ENCODE results near the gene GCDH. TPM values are rescaled to one million over a fixed set of nuclear protein-coding genes. Genes with fewer than 3 reads are reported as not detected.
A peak's percentile ranks its signal among the peaks of the same experiment; 100 is the strongest.

Gene GCDH
- total RNA-seq, 2 experiments from 2014 or later, result 36.3 to 38.3 TPM

DNA sequence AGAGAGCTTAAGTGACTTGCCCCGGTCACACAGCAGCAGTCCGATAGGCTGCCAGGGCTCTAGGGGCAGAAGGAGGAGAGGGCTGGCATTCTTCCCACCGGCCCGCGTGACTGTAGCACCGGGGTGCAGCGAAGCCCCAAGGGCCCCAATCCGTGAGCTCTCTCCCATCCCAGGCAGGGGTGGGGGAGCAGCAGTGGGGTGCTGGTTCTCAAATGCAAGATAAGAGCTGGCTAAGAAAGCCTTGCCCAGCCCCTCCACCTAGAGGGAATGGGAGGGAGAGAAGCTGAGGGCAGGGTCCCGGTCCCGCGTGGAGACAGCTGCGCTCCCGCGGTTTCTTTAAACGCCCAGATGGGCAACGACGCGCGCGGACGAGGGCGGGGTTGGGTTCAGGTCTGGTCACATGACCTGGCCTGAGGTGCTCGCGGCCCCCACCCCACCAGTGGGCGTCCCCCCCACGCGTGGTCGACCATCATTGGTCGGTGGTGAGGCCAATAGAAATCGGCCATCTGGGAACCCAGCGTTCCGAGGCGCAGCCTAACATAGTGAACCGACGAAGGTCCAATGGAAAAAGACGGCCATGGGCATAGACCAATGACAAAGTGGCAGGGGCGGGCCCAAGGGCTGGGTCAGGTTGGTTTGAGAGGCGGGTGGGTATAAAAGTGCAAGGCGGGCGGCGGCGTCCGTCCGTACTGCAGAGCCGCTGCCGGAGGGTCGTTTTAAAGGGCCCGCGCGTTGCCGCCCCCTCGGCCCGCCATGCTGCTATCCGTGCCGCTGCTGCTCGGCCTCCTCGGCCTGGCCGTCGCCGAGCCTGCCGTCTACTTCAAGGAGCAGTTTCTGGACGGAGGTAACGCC, 47.2 kb downstream of the GCDH start, which contains the start of gene CALR:
Gene CALR, plus strand, starts transcription at position 683 of the 852 bp plus-strand sequence. Its CDS starts 71 bp downstream, at position 754.
- peak within 1 kb of the TSS; percentile 94 for H3K27ac Mint-ChIP-seq
- H3K4me1 Mint-ChIP-seq (ENCODE audit: low read depth), result peaks cover 49% of the 10 kb centered on the region
- H3K9me3 Mint-ChIP-seq, result no peaks in the 10 kb centered on the region
- DNase-seq, result peak; percentile 100
- H3K27me3 Mint-ChIP-seq (ENCODE audit: low read depth), result no peaks in the 10 kb centered on the region
- intact Hi-C loops (cut with micrococcal nuclease), result loop anchor here (1.0 to 10.0 kb wide), 11 partner anchors 7 to 1843 kb away; partner anchors contain the start of genes GADD45GIP1, GCDH, JUNB and RAD23A
- H3K36me3 Mint-ChIP-seq (ENCODE audit: low read depth), result peaks cover 47% of the 10 kb centered on the region
- CTCF ChIA-PET, result interaction anchor here (0.6 to 1.4 kb wide), 4 partner anchors 8 to 101 kb away, joined by 3 to 12 read pairs (median 4); partner anchors contain the start of gene RAD23A
- peak within 1 kb of the TSS; percentile 92 for H3K4me3 Mint-ChIP-seq

GRCh38 chr19:12938779-12939601, 48.0 kb downstream of the GCDH start:
- Mint-ChIP-seq H3K27me3 (ENCODE audit: low read depth) (no peaks in the 10 kb centered on the region), H3K9me3 (no peaks in the 10 kb centered on the region), H3K4me3 (peak overlapping the region; percentile 92), H3K27ac (peak overlapping the region; percentile 94), H3K36me3 (ENCODE audit: low read depth) (peaks cover 52% of the 10 kb centered on the region), H3K4me1 (ENCODE audit: low read depth) (peaks cover 52% of the 10 kb centered on the region)
- DNase-seq, result peak; percentile 67
- CTCF ChIA-PET, result no interaction called here
- intact Hi-C loops (cut with micrococcal nuclease), result loop anchor here (1.0 to 10.0 kb wide), 10 partner anchors 18 to 1844 kb away; partner anchors contain the start of genes GADD45GIP1, GCDH, JUNB and TRIR

- no peaks in the 10 kb centered on the region for H3K9me3 Mint-ChIP-seq
- H3K4me3 Mint-ChIP-seq, result peak overlapping the region; percentile 92
- no peak for DNase-seq
- H3K4me1 Mint-ChIP-seq (ENCODE audit: low read depth), result peaks cover 61% of the 10 kb centered on the region
- CTCF ChIA-PET, result no interaction called here
- intact Hi-C loops (cut with micrococcal nuclease), result loop anchor here (2.0 to 10.0 kb wide), 7 partner anchors 17 to 1845 kb away; partner anchors contain the start of genes GADD45GIP1, JUNB and TRIR
- H3K27me3 Mint-ChIP-seq (ENCODE audit: low read depth), result no peaks in the 10 kb centered on the region
- H3K36me3 Mint-ChIP-seq (ENCODE audit: low read depth), result peaks cover 61% of the 10 kb centered on the region
- H3K27ac Mint-ChIP-seq, result peak overlapping the region; percentile 94
These were observed 49.0 kb downstream of the GCDH start for GRCh38 chr19:12939975-12940423.

GRCh38 chr19:12940897-12941296, 49.9 kb downstream of the GCDH start:
- Mint-ChIP-seq H3K36me3 (ENCODE audit: low read depth) (peaks cover 69% of the 10 kb centered on the region), H3K4me1 (ENCODE audit: low read depth) (peaks cover 67% of the 10 kb centered on the region), H3K4me3 (peak overlapping the region; percentile 92), H3K27me3 (ENCODE audit: low read depth) (no peaks in the 10 kb centered on the region), H3K27ac (peak overlapping the region; percentile 94), H3K9me3 (no peaks in the 10 kb centered on the region)
- intact Hi-C loops (cut with micrococcal nuclease), result no loop called here
- no peak for DNase-seq
- CTCF ChIA-PET, result no interaction called here

DNA sequence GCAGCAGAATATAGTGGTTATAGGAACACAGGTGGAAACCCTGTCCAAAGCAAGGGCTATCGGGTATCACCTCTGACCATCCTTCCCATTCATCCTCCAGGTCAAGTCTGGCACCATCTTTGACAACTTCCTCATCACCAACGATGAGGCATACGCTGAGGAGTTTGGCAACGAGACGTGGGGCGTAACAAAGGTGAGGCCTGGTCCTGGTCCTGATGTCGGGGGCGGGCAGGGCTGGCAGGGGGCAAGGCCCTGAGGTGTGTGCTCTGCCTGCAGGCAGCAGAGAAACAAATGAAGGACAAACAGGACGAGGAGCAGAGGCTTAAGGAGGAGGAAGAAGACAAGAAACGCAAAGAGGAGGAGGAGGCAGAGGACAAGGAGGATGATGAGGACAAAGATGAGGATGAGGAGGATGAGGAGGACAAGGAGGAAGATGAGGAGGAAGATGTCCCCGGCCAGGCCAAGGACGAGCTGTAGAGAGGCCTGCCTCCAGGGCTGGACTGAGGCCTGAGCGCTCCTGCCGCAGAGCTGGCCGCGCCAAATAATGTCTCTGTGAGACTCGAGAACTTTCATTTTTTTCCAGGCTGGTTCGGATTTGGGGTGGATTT, 52.6 kb downstream of the GCDH start:
- DNase-seq, result no peak
- no peaks in the 10 kb centered on the region for H3K27me3 Mint-ChIP-seq (ENCODE audit: low read depth)
- H3K9me3 Mint-ChIP-seq, result no peaks in the 10 kb centered on the region
- CTCF ChIA-PET, result no interaction called here
- H3K36me3 Mint-ChIP-seq (ENCODE audit: low read depth), result peaks cover 86% of the 10 kb centered on the region
- peaks cover 72% of the 10 kb centered on the region for H3K4me1 Mint-ChIP-seq (ENCODE audit: low read depth)
- peak overlapping the region; percentile 2 for H3K4me3 Mint-ChIP-seq
- intact Hi-C loops (cut with micrococcal nuclease), result no loop called here
- peak overlapping the region; percentile 78 for H3K27ac Mint-ChIP-seq

GRCh38 chr19:12944104-12944674, 53.2 kb downstream of the GCDH start:
- H3K36me3 Mint-ChIP-seq (ENCODE audit: low read depth), result peaks cover 81% of the 10 kb centered on the region
- H3K9me3 Mint-ChIP-seq, result no peaks in the 10 kb centered on the region
- DNase-seq, result no peak
- peaks cover 71% of the 10 kb centered on the region for H3K4me1 Mint-ChIP-seq (ENCODE audit: low read depth)
- intact Hi-C loops (cut with micrococcal nuclease), result no loop called here
- CTCF ChIA-PET, result no interaction called here
- no peaks in the 10 kb centered on the region for H3K27me3 Mint-ChIP-seq (ENCODE audit: low read depth)
- H3K4me3 Mint-ChIP-seq, result no peak overlapping the region
- peak overlapping the region; percentile 97 for H3K27ac Mint-ChIP-seq

- no peaks in the 10 kb centered on the region for H3K27me3 Mint-ChIP-seq (ENCODE audit: low read depth)
- peak; percentile 98 for DNase-seq
- H3K4me1 Mint-ChIP-seq (ENCODE audit: low read depth), result peaks cover 57% of the 10 kb centered on the region
- H3K4me3 Mint-ChIP-seq, result peak within 1 kb of the TSS; percentile 90
- CTCF ChIA-PET, result interaction anchor here (1.0 to 2.8 kb wide), 2 partner anchors 8 to 20 kb away, joined by 3 to 17 read pairs; no protein-coding TSS in a partner anchor
- peak within 1 kb of the TSS; percentile 97 for H3K27ac Mint-ChIP-seq
- peaks cover 74% of the 10 kb centered on the region for H3K36me3 Mint-ChIP-seq (ENCODE audit: low read depth)
- H3K9me3 Mint-ChIP-seq, result no peaks in the 10 kb centered on the region
- intact Hi-C loops (cut with micrococcal nuclease), result loop anchor here (1.0 kb wide), 3 partner anchors 8 to 60 kb away; no protein-coding TSS in a partner anchor
These were observed 54.6 kb downstream of the GCDH start, which contains the start of gene RAD23A for GRCh38 chr19:12945479-12946091. RAD23A (plus strand) TSS chr19:12945862; CDS start chr19:12945949, 87 bp downstream.

- peaks cover 54% of the 10 kb centered on the region for H3K4me1 Mint-ChIP-seq (ENCODE audit: low read depth)
- H3K4me3 Mint-ChIP-seq, result peak overlapping the region; percentile 90
- H3K9me3 Mint-ChIP-seq, result no peaks in the 10 kb centered on the region
- peaks cover 71% of the 10 kb centered on the region for H3K36me3 Mint-ChIP-seq (ENCODE audit: low read depth)
- H3K27me3 Mint-ChIP-seq (ENCODE audit: low read depth), result no peaks in the 10 kb centered on the region
- peak; percentile 59 for DNase-seq
- intact Hi-C loops (cut with micrococcal nuclease), result no loop called here
- H3K27ac Mint-ChIP-seq, result peak overlapping the region; percentile 91
- CTCF ChIA-PET, result interaction anchor here (1.0 to 2.8 kb wide), 2 partner anchors 9 to 20 kb away, joined by 3 to 17 read pairs; no protein-coding TSS in a partner anchor
These were observed 55.2 kb downstream of the GCDH start for GRCh38 chr19:12946092-12946721.

GRCh38 chr19:12946731-12947496, 56.0 kb downstream of the GCDH start:
- H3K9me3 Mint-ChIP-seq, result no peaks in the 10 kb centered on the region
- H3K27ac Mint-ChIP-seq, result peak overlapping the region; percentile 91
- intact Hi-C loops (cut with micrococcal nuclease), result no loop called here
- peak overlapping the region; percentile 90 for H3K4me3 Mint-ChIP-seq
- CTCF ChIA-PET, result interaction anchor here (1.0 to 2.8 kb wide), 2 partner anchors 9 to 19 kb away, joined by 3 to 17 read pairs; no protein-coding TSS in a partner anchor
- H3K27me3 Mint-ChIP-seq (ENCODE audit: low read depth), result no peaks in the 10 kb centered on the region
- H3K4me1 Mint-ChIP-seq (ENCODE audit: low read depth), result peaks cover 51% of the 10 kb centered on the region
- DNase-seq, result no peak
- H3K36me3 Mint-ChIP-seq (ENCODE audit: low read depth), result peaks cover 72% of the 10 kb centered on the region
